ENCODE measurements around the gene PLCB1. TPM values are rescaled to one million over a fixed set of nuclear protein-coding genes. Genes with fewer than 3 reads are reported as not detected.

The PLCB1 gene
- total and polyA plus RNA-seq, 8 donors: 8.8 to 27.7 (median 19.2) TPM

GRCh38 chr20:8602389-8603116, 470.5 kb downstream of the PLCB1 start:
- Histone ChIP-seq H3K27me3 (no peaks in the 10 kb centered on the region), H3K9me3 (no peaks in the 10 kb centered on the region), H3K4me1 (peaks cover 0 to 9% of the 10 kb centered on the region in 2 donors), H3K27ac (peak overlapping the region; percentile 18 to 46), H3K4me3 (no peak overlapping the region), H3K36me3 (no peaks in the 10 kb centered on the region)
- ATAC-seq (no peak), DNase-seq (no peak)
- intact Hi-C loops (cut with DNase I): no loop called here
- TF ChIP-seq CTCF (IDR thresholded peaks at IDR 0.05): no peak

DNA sequence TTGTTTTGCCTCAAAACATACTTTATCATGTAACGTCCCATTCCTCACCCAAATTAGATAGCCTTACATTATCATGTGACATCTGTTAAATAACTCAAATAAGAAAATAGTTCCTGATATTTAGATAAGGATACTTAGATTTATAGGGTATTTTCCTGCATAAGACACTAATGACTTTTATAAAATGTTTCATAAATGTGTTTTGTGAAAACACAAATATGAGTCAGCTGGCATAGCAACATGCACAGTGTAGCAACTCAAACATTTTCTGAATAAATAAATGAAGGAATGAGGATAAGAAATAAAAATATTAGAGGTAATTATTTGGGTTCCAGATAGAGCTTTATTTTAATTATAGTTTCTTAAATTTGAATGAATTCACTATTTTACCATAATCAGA, 476.4 kb downstream of the PLCB1 start:
- Histone ChIP-seq H3K4me3 (no peak overlapping the region), H3K27me3 (no peaks in the 10 kb centered on the region), H3K9me3 (no peaks in the 10 kb centered on the region), H3K27ac (no peak overlapping the region), H3K36me3 (no peaks in the 10 kb centered on the region), H3K4me1 (no peaks in the 10 kb centered on the region)
- DNase-seq: no peak
- no peak for TF ChIP-seq CTCF (IDR thresholded peaks at IDR 0.05)
- no peak for ATAC-seq
- intact Hi-C loops (cut with DNase I): no loop called here

DNA sequence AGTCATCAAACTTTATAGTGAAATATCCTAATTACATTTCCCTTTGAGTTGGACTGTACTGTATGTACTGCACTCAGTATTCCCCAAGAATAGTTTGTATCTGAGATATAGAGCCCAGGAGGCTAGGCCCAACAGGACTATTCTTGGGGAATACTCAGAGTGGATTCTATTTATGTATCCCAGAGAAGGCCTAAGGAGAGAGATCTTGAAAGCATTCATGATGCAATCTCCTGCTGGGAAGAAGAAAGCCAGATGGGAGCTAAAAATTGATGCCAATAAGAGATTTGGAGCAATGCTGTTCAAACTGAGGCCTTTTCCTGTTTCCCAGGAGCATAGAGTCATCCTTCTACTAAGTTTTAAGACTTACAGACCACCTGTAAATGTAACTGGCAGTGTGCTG, 484.7 kb downstream of the PLCB1 start:
- Histone ChIP-seq H3K4me1 (no peaks in the 10 kb centered on the region), H3K9me3 (no peaks in the 10 kb centered on the region), H3K36me3 (no peaks in the 10 kb centered on the region), H3K27me3 (no peaks in the 10 kb centered on the region), H3K27ac (no peak overlapping the region), H3K4me3 (no peak overlapping the region)
- TF ChIP-seq CTCF (IDR thresholded peaks at IDR 0.05): no peak
- no peak for DNase-seq
- no peak for ATAC-seq
- intact Hi-C loops (cut with DNase I): no loop called here

GRCh38 chr20:8621001-8621400, 488.9 kb downstream of the PLCB1 start:
- no peaks in the 10 kb centered on the region for H3K27me3 ChIP-seq
- no peaks in the 10 kb centered on the region for H3K36me3 ChIP-seq
- DNase-seq: no peak
- H3K4me3 ChIP-seq: no peak overlapping the region
- TF ChIP-seq CTCF (IDR thresholded peaks at IDR 0.05): no peak
- ATAC-seq: no peak
- no peak overlapping the region for H3K27ac ChIP-seq
- intact Hi-C loops (cut with DNase I): no loop called here
- H3K4me1 ChIP-seq: no peaks in the 10 kb centered on the region
- no peaks in the 10 kb centered on the region for H3K9me3 ChIP-seq

DNA sequence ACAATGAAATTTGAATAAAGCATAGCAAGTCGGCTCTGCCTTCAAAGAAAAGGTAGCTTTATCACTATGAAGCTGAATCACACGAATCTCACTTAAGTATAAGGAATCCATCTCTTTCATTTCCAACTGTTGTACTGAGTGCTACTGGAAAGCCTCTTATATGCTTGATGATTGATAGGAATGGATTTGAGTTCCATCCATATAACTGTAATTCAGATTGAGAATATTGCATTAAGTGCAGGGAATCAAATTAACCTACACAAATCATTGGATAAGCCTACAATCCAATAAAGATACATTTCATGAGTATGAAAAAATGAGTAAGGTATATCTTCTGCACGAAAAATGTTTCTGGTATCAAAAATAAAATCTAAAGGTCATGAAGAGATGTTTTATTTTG, 492.0 kb downstream of the PLCB1 start:
- ATAC-seq: no peak
- DNase-seq: no peak
- no peaks in the 10 kb centered on the region for H3K9me3 ChIP-seq
- H3K27ac ChIP-seq: no peak overlapping the region
- intact Hi-C loops (cut with DNase I): no loop called here
- H3K4me3 ChIP-seq: no peak overlapping the region
- H3K36me3 ChIP-seq: no peaks in the 10 kb centered on the region
- H3K4me1 ChIP-seq: no peaks in the 10 kb centered on the region
- no peak for TF ChIP-seq CTCF (IDR thresholded peaks at IDR 0.05)
- H3K27me3 ChIP-seq: no peaks in the 10 kb centered on the region
